NCI-H526 treated with DMSO at 0.1 percent for 48 hours (cell line): ENCODE measurements around the gene BANP.
"Not testable (repeated sequence)": the region's sequence is repeated elsewhere in the genome, so short reads cannot be mapped to it uniquely, and the experiment has no call there.

Experiments
- DNase-seq: peaks from one replicate; lab custom pipeline; 2025; lab: John Stamatoyannopoulos, UW

BANP gene

GRCh38 chr16:88088611-88089010 lies 137.4 kb downstream of the BANP start:
- not testable (repeated sequence) for DNase-seq

- DNase-seq = not testable (repeated sequence)
Observed at GRCh38 chr16:88089071-88089470, 137.8 kb downstream of the BANP start.

GRCh38 chr16:88089632-88090376 lies 138.6 kb downstream of the BANP start:
- not testable (repeated sequence) for DNase-seq

- not testable (repeated sequence) for DNase-seq
Observed at GRCh38 chr16:88090377-88091175, 139.3 kb downstream of the BANP start.

- DNase-seq = not testable (repeated sequence)
Observed at GRCh38 chr16:88091221-88091971, 140.2 kb downstream of the BANP start.

GRCh38 chr16:88091972-88092302 lies 140.7 kb downstream of the BANP start:
- DNase-seq = not testable (repeated sequence)

GRCh38 chr16:88092791-88093555 lies 141.7 kb downstream of the BANP start:
- DNase-seq = not testable (repeated sequence)

- not testable (repeated sequence) for DNase-seq
Observed at GRCh38 chr16:88093556-88094252, 142.5 kb downstream of the BANP start.

GRCh38 chr16:88094253-88094575 lies 143.0 kb downstream of the BANP start:
- not testable (repeated sequence) for DNase-seq

- not testable (repeated sequence) for DNase-seq
Observed at GRCh38 chr16:88094900-88095299, 143.7 kb downstream of the BANP start.

- not testable (repeated sequence) for DNase-seq
Observed at GRCh38 chr16:88096659-88097058, 145.4 kb downstream of the BANP start.

- not testable (repeated sequence) for DNase-seq
Observed at GRCh38 chr16:88098731-88099562, 147.7 kb downstream of the BANP start.

GRCh38 chr16:88099563-88099890 lies 148.3 kb downstream of the BANP start:
- DNase-seq = no peak

GRCh38 chr16:88099956-88100355 lies 148.7 kb downstream of the BANP start:
- not testable (repeated sequence) for DNase-seq

GRCh38 chr16:88100801-88101622 lies 149.8 kb downstream of the BANP start:
- DNase-seq = not testable (repeated sequence)

- DNase-seq = not testable (repeated sequence)
Observed at GRCh38 chr16:88101623-88102105, 150.4 kb downstream of the BANP start.

- no peak for DNase-seq
Observed at GRCh38 chr16:88102597-88102996, 151.4 kb downstream of the BANP start.

- DNase-seq = no peak
Observed at GRCh38 chr16:88103011-88103410, 151.8 kb downstream of the BANP start.

- no peak for DNase-seq
Observed at GRCh38 chr16:88103581-88104188, 152.5 kb downstream of the BANP start.
